Glomerular endothelial cell (primary cell): ENCODE results near the gene BARHL2. TPM values are rescaled to one million over a fixed set of nuclear protein-coding genes. Genes with fewer than 3 reads are reported as not detected.

ENCODE experiments used
- DNase-seq: peaks from one replicate; pipeline ENCODE4 v3.0.0-alpha.2; 2011; ENCODE audit warnings: low read depth, low spot score; ENCODE audit errors: extremely low read depth
- total RNA-seq: library from RNA; depleted of rRNA; stranded (reverse); fragments of >200 nt; gene quantifications from 2 replicates; pipeline ENCODE4 v1.2.3, GENCODE V29; 2015

BARHL2 gene
- total RNA-seq = not detected in 2 replicates

DNA sequence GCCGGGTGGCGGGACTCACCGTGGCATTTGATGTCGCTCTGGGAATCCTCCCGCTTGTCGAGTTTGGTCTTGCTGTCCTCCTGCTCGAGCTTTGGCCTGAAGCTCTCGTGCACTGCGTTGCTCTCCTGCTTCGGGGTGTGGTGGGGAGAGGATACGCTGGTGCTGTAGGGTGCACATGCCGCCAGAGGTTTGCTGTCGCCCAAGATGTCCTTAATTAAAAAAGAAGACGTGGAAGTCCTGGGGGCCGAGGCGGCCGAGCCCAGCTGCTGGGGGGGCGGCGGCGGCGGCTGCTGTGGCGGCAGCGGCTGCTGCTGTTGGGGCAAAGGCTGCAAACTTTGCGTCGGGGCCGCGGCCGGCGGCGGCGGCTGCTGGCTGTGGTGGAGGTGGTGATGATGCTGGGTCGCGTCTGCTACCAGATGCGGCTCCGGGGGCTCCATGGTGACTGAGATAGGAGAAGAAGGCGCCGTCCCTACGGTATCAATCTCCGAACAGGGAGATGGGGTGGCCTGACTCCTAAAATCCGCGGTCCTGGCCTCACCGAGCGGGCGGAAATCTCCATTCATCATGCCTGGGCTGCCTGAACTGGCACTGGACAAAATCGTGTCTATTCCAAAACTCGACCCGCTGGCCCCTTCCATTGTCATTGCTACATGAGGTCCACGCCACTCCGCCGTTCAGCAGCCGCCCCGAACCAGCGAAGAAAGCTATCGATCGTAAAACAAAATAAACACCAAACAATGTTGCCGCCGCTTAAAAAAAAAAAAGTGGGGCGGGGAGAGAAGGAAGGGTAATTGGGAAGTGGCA is at the start of gene BARHL2:
TSS of gene BARHL2 (minus strand) at position 751 of the 804 bp plus-strand sequence. CDS start at position 644, 107 bp downstream.
- no peak for DNase-seq

DNA sequence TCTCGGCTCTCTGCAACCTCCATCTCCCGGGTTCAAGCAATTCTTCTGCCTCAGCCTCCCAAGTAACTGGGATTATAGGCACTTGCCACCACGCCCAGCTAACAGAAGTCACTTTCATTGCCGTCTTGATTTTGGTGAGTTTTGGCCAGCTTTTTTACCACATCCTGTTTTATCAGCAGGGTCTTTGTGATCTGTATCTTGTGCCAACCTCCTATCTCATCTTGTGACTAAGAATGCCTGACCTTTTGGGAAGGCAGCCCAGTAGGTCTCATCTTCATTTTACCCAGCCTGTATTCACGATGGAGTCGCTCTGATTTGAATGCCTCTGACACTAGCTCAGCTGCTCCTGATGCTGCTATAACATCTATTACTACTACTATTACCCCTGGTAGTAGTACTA is 46.8 kb upstream of the BARHL2 start:
- DNase-seq = no peak

DNA sequence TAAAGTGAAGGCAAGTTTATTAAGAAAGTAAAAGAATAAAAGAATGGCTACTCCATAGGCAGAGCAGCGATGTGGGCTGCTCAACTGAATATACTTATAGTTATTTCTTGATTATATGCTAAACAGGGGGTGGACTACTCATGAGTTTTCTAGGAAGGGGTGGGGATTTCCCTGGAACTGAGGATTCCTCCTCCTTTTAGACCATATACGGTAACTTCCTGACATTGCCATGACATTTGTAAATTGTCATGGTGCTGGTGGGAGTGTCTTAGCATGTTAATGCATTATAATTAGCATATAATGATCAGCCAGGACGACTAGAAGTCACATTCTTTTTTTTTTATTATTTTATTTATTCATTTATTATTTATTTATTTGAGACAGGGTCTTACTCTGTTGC is 46.4 kb upstream of the BARHL2 start:
- DNase-seq = no peak

DNA sequence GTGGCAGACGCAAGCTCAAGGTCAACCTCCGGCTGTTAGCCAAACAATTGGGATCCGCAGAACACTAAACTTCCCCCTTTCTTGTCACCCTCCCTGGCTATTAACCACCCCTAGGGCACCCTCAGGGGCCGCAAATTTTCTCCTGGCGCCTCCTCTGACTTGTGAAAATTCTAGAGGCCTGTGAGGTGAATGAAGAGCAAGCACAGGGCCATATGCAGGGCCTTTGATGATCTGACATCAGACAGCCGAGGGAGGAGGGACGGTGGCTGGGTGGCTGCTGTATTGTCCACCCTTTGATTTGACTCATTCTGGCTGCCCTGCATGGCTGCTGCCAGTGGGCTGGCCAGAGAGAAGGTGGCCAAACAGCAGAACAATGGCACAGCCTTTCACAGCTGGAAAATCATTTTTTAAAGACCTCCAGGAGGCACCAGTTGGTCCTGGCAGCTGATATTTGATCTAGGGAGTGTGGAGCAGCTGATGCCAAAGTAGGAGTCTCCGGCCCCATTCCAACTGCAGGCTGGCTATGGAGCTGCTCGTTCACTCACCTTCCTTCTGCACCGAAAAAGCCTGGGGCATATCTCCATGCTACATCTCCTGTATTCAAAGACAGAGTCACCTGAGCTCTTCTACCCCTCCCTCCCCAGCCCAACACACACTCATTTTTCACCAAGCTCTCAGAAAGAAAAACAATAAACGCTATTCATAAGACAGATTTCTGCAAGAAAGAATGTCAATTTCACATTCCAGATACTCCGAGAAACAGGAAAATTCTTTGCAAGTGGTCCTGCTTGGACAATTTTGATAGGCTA is 44.9 kb upstream of the BARHL2 start:
- no peak for DNase-seq

DNA sequence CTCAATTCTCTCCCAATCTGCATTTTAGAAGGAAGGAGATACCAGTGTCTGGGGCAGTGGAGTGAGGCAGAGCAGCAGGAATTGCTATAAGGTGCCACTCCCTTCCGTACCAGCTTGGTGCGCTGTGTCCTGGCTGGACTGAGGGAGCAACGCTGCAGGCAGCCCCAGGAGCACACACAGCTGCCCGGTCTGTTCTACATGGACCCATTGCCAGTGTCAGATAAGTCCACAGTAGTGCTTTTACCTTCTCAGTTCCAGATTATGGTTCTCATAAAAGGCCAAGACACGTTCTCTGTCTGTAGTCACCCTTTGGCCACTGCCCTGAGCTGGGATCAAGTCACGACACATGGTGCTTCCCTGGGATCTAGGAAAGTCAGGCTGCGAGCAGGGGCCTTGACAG is 44.1 kb upstream of the BARHL2 start:
- no peak for DNase-seq

DNA sequence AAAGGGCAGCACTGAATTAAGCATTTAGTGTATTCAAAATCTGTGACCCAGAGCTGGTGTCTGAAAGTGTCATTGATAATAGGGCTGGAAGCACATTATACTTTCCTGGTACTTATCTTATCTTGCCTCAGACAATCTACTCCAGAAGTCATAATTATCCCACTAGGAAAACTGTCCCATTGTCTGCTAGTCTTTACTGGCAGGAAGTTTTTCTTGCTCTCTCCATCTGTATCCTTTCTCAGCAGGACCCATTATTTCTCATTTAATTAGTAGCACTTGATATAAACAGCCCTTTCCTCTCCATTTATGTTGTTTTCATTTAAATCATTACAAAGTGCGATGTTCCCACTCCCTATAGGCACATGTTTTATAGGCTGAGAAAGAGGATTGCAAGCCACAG is 36.5 kb upstream of the BARHL2 start:
- DNase-seq = no peak

DNA sequence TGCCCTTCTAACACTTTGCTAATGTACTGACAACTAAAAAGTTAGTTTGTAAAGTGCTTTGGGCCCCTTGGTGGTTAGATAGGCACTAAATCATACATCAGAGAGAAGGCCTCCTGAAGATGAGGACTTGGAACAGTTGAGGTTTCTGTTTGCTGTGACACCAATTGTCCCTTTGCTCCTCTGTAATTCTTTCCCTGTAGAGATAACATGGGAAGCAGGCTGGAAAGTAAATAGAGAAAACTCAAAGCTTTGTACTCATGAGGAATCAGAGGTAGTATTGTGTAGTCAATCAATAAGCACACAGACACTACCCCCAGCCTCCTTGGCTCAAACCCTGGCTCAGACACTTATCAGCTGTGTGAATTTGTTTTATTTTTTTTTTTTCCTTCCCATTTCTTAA is 31.6 kb upstream of the BARHL2 start:
- DNase-seq = no peak

DNA sequence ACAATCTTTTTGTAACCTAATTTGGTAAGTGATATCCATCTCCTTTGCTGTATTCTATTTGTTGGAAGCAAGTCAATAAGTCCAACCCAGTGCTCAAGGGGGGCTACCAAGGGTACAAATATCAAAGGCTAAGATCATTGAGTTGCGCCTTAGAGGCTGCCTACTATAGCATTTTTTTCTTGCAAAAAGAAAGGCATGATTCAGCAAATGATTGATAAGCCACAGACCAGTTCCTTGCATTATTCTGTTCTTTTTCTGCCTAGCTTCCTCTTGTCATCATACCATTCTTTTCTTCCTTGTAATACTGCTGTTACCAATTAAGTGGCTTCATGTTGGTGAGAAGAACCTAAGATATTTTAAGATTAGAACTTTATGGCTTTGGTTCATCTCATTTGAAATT is 29.8 kb upstream of the BARHL2 start:
- no peak for DNase-seq

DNA sequence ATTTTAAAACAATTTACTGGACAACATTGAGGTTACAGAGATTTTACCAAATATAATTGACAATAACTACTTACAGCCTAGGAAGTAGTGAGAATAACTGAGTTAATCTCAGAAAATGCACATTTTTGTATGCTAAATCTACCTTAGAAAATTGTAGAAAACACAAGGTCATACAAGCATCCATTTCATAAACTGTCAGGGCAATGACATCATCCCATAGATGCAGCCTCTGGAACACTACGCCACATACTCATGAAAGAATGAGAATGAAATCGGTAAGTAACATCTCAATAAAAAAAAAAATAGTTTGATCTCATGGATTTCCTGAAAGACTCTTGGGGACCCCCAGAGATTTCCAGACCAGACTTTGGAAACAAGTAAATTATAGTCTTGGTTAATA is 28.9 kb upstream of the BARHL2 start:
- no peak for DNase-seq

DNA sequence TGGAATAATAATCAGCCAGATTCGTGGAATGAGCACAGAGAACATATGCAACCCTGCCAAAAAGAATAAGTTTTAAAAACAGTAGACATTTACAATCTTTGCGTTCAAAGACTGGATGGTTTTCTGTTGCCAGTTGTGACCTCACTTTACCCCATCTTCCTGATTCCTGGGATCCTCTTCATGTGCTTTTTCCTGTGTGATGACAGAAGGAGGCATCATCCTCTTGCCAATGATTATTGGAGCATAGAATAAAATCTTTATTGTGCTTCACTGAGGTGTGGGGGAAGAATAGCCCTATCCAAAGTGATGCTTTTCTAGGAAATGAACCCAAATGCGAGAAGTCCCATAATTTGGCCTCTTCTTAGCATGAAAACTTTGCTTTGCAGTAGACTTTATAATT is 15.0 kb upstream of the BARHL2 start:
- DNase-seq = no peak

DNA sequence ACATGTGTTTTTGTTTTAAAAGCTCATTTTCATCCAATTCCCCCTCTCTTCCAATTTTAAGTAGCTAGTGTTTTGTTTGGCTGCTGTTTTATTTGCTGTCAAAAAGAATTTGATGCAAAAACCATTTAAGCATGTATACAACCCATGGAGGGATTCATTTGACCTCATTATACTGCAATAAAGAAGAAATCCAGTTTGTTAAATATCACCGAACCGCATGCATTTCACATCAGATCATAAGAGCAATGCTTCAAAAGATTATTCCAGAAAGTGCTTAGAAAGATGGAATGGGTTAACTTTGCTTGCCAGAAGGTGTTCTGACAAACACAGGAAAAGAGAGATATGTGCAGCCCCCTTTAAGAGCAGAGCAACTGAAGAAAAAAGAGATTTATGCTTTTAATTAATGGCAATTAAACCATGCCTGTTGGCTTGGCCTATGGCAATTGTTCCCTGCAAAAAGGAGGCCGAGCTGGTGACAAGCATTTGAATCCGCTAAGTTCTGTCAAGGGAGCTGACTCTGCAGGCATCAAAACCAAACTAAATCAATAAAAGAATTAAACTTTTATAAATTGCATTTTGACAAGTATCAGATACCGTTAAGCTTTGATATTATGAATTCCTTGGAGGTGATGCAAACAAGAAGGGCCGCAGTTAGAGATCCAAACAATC is 14.4 kb upstream of the BARHL2 start:
- no peak for DNase-seq

DNA sequence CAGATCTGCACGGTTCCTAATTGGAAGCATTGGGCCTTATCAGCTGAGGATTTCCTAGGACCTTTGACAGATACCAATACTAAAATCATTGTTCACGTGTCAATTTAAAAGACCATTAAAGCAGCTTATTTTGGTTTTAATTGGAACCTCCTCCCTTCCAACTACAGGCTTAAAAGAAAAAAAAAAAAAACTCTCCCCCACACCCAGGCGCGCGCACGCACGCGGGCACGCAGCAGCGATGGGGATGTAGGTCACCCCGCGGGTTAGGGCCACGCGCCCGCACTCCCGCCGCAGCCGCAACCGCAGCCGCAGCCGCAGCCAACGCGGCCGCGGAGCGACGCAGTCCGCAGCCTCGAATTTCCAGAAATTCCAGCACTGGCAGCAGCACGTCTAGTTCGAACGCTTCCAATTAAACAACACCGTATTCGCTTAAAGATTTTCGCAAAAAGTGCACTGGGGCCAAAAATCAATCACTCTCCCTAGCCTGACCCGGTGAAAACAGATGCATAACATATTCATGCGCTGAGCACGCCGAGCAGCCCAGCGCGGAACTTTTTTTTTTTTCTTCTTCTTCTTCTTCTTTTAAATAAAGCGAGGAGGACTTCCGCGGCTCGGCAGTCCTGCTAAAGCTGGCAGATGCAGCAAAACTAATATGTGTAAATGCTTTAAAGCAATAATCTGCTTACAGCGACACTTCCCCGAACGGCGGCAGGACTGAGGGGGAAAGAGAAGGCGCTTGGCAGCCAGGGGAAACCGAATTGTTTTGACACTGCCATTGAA is 13.3 kb upstream of the BARHL2 start:
- DNase-seq = no peak

DNA sequence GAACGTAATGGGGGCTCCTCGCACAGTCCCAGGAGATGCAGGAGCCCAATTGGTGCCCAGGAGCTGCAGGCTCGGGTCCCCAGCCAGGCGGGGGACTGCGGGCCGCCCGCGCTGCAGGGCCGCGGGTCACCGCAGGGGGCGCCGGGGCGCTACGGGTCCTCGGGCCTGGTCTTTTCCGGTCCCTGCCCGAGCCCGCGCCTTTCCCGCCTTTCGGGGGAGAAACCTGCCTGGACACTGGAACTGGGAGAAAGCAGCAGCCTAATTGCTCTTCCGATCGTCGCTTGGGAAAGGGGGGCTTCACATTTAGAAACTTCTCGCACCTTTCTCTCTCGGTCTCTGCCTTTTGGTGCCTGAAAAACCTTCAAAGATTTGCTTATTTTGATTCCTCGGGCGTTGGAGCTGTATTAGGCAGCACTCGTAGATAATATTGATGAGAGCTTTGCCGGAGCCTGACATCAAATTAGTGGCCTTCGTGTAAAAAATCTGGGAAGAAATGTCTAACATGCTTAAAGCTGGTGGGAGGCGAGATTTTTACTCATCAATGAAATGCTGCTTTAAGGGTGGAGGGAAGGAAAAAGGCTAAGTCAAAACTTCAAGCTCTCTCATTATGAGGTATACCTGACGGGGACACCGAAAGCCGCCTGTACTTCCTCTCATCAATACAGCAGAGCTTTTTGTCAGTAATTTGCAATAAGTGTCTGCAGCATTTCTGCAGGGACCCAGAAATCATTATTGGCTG is 12.6 kb upstream of the BARHL2 start:
- DNase-seq = no peak

DNA sequence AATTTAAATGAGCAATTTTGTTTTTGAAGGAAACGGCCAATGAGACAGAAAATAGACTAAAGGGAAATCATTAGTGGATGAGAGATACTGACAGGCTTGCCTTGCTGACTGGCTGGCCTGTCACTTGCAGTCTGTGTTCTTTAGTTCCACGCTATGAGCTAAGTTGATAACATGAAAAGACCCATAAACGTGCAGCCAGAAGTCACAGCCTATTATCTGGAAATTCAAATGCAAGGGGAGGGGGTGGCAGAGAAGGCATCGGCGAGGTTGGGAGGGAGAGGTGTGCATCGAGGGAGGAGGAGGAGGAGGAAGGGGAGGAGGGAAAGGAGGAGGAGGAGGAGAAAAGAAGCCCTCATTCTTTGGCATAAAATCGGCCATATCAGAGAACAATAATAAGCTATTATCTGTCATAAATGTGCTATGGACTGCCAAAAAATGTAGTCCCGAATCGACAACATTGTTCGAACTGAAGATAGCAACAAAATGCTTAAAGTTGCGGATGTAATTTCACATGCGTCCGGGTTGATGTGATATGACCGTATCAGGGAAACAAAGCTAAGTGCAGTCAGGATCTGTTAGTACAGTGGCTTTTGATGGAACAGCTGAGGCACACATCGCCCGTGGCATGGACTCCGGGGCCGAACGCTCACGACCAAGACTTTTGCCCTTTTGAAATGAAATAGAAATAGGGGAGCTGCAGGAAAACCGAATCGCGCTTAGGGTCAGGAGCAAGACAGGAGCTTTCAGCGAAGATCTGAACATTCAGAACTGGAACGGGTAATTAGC is 11.6 kb upstream of the BARHL2 start:
- no peak for DNase-seq

DNA sequence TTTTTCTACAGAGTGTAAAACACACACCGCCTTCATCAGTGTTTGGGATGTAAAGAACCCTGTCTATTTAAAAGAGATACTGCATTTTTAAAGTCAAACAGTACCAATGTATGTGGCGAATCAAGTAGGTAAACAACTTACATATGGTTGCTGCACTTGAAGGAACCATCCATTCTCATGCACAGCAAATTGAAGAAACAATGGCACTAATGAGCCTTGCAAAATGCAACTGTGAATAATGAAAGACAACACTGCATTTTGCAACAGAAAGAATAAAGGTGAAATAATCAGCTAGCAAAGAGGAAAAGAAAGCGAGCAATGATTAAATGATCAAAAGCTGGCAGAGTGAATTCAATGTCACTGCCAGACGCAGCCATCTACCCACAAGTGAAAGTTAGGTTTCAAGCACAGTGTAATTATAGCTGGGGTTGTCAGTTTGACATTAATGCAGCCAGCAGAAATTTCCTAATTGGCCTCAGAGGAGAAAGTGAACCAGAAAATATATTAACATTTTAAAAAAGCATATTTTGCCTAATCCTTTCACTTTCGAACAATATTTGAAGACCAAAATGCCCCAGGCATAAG is 10.9 kb upstream of the BARHL2 start:
- DNase-seq = no peak

DNA sequence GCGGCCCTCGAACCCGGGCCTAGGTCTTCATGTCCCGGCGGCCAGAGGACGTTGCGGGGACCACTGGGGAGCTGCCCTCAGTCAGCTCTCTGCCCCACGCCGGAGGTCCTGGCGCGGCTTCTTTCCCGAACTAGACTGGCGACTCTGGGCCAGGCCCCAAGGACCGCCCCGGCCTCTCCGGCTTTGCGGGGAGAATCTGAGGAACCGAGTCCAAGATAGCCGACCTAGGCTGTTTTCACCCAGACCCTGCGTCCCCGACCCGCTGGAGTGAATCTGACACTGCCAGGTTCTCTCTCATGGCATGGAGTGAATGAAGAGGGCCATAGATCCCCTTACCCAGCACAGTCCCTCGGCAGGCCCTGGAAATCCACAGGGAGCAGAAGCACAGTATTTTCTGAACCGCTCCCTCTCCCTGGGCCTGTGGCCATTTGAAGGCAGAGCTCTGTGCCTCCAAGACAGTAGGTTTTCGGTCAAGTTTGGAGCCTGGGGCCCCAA is 9.9 kb upstream of the BARHL2 start:
- no peak for DNase-seq

DNA sequence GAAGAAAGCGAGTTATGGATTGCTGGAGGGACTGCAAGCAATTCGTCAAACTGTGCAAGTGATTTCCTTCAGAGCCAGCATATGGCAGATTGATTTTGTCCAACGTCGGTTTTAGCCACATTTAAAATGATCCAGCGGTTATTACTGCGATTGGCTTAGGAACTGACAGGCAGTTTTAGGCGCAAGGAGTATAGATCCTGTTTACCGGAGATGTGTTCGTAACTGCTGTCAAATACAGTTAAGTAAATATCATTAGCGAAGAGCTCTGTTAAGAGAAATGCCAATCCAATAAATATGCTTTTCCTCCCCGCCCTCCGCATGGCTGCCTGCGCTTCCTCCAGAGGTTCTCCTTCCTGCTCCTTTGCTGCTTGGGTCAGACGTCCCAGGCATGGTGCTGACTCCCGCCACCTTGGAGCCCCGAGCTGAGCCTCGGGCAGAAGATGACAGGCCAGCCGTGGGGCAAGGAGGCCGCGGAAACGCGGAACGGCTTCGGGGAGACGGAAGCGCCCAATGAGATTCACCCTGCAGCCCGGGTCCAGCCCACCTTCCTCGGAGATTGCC is 9.4 kb upstream of the BARHL2 start:
- no peak for DNase-seq

DNA sequence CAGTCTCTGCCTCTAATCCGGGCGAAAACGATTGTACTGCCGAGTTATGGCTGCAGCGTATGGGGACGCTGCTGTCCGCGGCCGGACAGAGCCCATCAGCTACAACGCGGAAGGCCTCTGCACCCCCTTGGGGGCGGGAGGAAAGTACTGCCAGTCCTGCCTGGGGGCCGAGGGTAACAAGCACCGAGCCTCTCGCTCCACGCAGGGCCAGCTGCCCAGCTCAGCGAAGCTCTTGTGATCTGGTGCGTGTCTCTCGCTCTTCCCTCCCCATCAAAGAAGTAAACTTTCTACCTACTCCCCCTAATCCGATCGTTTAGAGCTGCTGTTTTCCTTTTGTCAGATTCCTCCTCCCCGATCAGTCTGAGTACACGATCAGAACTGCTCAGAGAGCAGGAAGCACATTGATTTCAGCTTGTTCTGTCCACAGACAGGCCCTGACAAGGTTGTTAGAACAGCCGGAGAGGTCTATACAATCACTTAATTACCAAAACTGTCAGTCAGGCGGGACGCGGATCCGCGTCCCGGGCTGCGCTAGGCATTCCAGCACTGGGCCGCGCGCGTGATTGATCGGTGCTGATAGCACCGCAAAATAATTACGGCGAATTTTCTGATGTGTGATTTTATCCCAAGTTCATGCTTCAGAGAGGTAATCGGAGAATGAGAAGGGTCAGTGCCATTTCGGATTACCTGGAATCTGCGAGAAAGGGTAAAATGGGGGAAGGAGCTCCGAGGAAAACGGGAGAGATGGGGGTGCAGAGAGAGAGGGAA is 8.7 kb upstream of the BARHL2 start:
- DNase-seq = no peak
